Upper lobe of left lung (tissue), 4 donors: Measurements from ENCODE around the gene OR10H2.

Experiments
- CTCF ChIP-seq, 6 experiments: fragments of 450-650 bp in 4 of 6; fragments of 200-600 bp in 2 of 6; sonication (generic) in 2 of 6; IDR thresholded peaks; one replicate each; pipeline ENCODE4 v1.5.1; 2016 to 2019; ENCODE audit warnings: antibody characterized with exemption in 6 of 6
- EP300 ChIP-seq, 4 donors: sonication (generic); formaldehyde crosslinking; IDR thresholded peaks; one replicate each; pipeline ENCODE4 v1.5.1; 2017; ENCODE audit warnings: antibody characterized with exemption in 4 of 4, control low read depth in 2 of 4
- POLR2A ChIP-seq, 4 donors: fragments of 450-650 bp; IDR thresholded peaks; one replicate each; pipeline ENCODE4 v1.5.1; 2016 to 2017; ENCODE audit warnings: antibody characterized with exemption in 4 of 4, mild to moderate bottlenecking in 2 of 4
- POLR2AphosphoS5 ChIP-seq, 2 donors: sonication (generic); formaldehyde crosslinking; IDR thresholded peaks; one replicate each; pipeline ENCODE4 v1.5.1; 2017; ENCODE audit warnings: antibody characterized with exemption in 2 of 2

- TF ChIP-seq CTCF (IDR thresholded peaks at IDR 0.05) (no peak), POLR2A (IDR thresholded peaks at IDR 0.05) (no peak), POLR2AphosphoS5 (IDR thresholded peaks at IDR 0.05) (no peak), EP300 (IDR thresholded peaks at IDR 0.05) (no peak)
Observed at GRCh38 chr19:15759962-15760565, 32.2 kb downstream of the OR10H2 start.
